ENCODE data around the gene B3GALNT2.
"Not testable (repeated sequence)": the region's sequence is repeated elsewhere in the genome, so short reads cannot be mapped to it uniquely, and the experiment has no call there.

B3GALNT2 gene

GRCh38 chr1:235504122-235504493, at the start of gene B3GALNT2:
Gene B3GALNT2, minus strand, starts transcription at chr1:235504452. Its CDS starts 200 bp downstream, at chr1:235504252.
- H3K36me3 ChIP-seq (ENCODE audit: insufficient read depth, insufficient read length, low read length) = peaks cover 4% of the 10 kb centered on the region
- no peaks in the 10 kb centered on the region for H3K4me1 ChIP-seq (ENCODE audit: insufficient read depth, insufficient read length)
- peak within 1 kb of the TSS; percentile 99 for H3K9ac ChIP-seq (ENCODE audit: insufficient read length, low read depth)
- H3K27me3 ChIP-seq (ENCODE audit: insufficient read depth, insufficient read length) = no peaks in the 10 kb centered on the region
- peak within 1 kb of the TSS; percentile 98 for H3K4me3 ChIP-seq (ENCODE audit: insufficient read length, low read depth)
- H3K9me3 ChIP-seq (ENCODE audit: insufficient read depth, low read length) = no peaks in the 10 kb centered on the region
- no peak for DNase-seq (ENCODE audit: low read depth, low spot score)
- TF ChIP-seq YY1 (IDR thresholded peaks at IDR 0.05; ENCODE audit: insufficient read depth, insufficient read length) (no peak), ZNF274 (IDR thresholded peaks at IDR 0.05; ENCODE audit: low read depth, low read length) (no peak), SUZ12 (IDR thresholded peaks at IDR 0.05; ENCODE audit: extremely low read depth, insufficient read depth, insufficient read length) (no peak)

- Histone ChIP-seq H3K4me3 (ENCODE audit: insufficient read length, low read depth) (no peak overlapping the region), H3K9me3 (ENCODE audit: insufficient read depth, low read length) (no peaks in the 10 kb centered on the region), H3K9ac (ENCODE audit: insufficient read length, low read depth) (no peak overlapping the region), H3K27me3 (ENCODE audit: insufficient read depth, insufficient read length) (peaks cover 3% of the 10 kb centered on the region), H3K36me3 (ENCODE audit: insufficient read depth, insufficient read length, low read length) (no peaks in the 10 kb centered on the region), H3K4me1 (ENCODE audit: insufficient read depth, insufficient read length) (peaks cover 2% of the 10 kb centered on the region)
- DNase-seq (ENCODE audit: low read depth, low spot score) = no peak
- TF ChIP-seq ZNF274 (IDR thresholded peaks at IDR 0.05; ENCODE audit: low read depth, low read length) = no peak
- TF ChIP-seq SUZ12 (IDR thresholded peaks at IDR 0.05; ENCODE audit: extremely low read depth, insufficient read depth, insufficient read length) = no peak
- TF ChIP-seq YY1 (IDR thresholded peaks at IDR 0.05; ENCODE audit: insufficient read depth, insufficient read length) = no peak
These were observed 48.9 kb upstream of the B3GALNT2 start for GRCh38 chr1:235553112-235553551.

- H3K36me3 ChIP-seq (ENCODE audit: insufficient read depth, insufficient read length, low read length) = no peaks in the 10 kb centered on the region
- no peaks in the 10 kb centered on the region for H3K9me3 ChIP-seq (ENCODE audit: insufficient read depth, low read length)
- H3K4me1 ChIP-seq (ENCODE audit: insufficient read depth, insufficient read length) = peaks cover 2% of the 10 kb centered on the region
- H3K27me3 ChIP-seq (ENCODE audit: insufficient read depth, insufficient read length) = peaks cover 3% of the 10 kb centered on the region
- no peak for DNase-seq (ENCODE audit: low read depth, low spot score)
- no peak overlapping the region for H3K4me3 ChIP-seq (ENCODE audit: insufficient read length, low read depth)
- H3K9ac ChIP-seq (ENCODE audit: insufficient read length, low read depth) = no peak overlapping the region
- TF ChIP-seq YY1 (IDR thresholded peaks at IDR 0.05; ENCODE audit: insufficient read depth, insufficient read length) (no peak), ZNF274 (IDR thresholded peaks at IDR 0.05; ENCODE audit: low read depth, low read length) (no peak), SUZ12 (IDR thresholded peaks at IDR 0.05; ENCODE audit: extremely low read depth, insufficient read depth, insufficient read length) (no peak)
These were observed 48.0 kb upstream of the B3GALNT2 start for GRCh38 chr1:235552146-235552716.

GRCh38 chr1:235549351-235550139, 45.3 kb upstream of the B3GALNT2 start:
- TF ChIP-seq ZNF274 (IDR thresholded peaks at IDR 0.05; ENCODE audit: low read depth, low read length) = no peak
- no peak for DNase-seq (ENCODE audit: low read depth, low spot score)
- Histone ChIP-seq H3K4me1 (ENCODE audit: insufficient read depth, insufficient read length) (peaks cover 11% of the 10 kb centered on the region), H3K4me3 (ENCODE audit: insufficient read length, low read depth) (no peak overlapping the region), H3K27me3 (ENCODE audit: insufficient read depth, insufficient read length) (peaks cover 3% of the 10 kb centered on the region), H3K9ac (ENCODE audit: insufficient read length, low read depth) (no peak overlapping the region), H3K9me3 (ENCODE audit: insufficient read depth, low read length) (no peaks in the 10 kb centered on the region), H3K36me3 (ENCODE audit: insufficient read depth, insufficient read length, low read length) (no peaks in the 10 kb centered on the region)

GRCh38 chr1:235546369-235547155, 42.3 kb upstream of the B3GALNT2 start:
- not testable (repeated sequence) for H3K27me3 ChIP-seq (ENCODE audit: insufficient read depth, insufficient read length); DNase-seq (ENCODE audit: low read depth, low spot score); H3K9me3 ChIP-seq (ENCODE audit: insufficient read depth, low read length); H3K9ac ChIP-seq (ENCODE audit: insufficient read length, low read depth); H3K4me3 ChIP-seq (ENCODE audit: insufficient read length, low read depth); H3K4me1 ChIP-seq (ENCODE audit: insufficient read depth, insufficient read length); H3K36me3 ChIP-seq (ENCODE audit: insufficient read depth, insufficient read length, low read length)

GRCh38 chr1:235545292-235545930, 41.2 kb upstream of the B3GALNT2 start:
- Histone ChIP-seq H3K9ac (ENCODE audit: insufficient read length, low read depth) (no peak overlapping the region), H3K4me3 (ENCODE audit: insufficient read length, low read depth) (no peak overlapping the region), H3K4me1 (ENCODE audit: insufficient read depth, insufficient read length) (peaks cover 9% of the 10 kb centered on the region), H3K27me3 (ENCODE audit: insufficient read depth, insufficient read length) (peaks cover 3% of the 10 kb centered on the region), H3K9me3 (ENCODE audit: insufficient read depth, low read length) (no peaks in the 10 kb centered on the region), H3K36me3 (ENCODE audit: insufficient read depth, insufficient read length, low read length) (no peaks in the 10 kb centered on the region)
- DNase-seq (ENCODE audit: low read depth, low spot score) = no peak
- no peak for TF ChIP-seq SUZ12 (IDR thresholded peaks at IDR 0.05; ENCODE audit: extremely low read depth, insufficient read depth, insufficient read length)
- no peak for TF ChIP-seq ZNF274 (IDR thresholded peaks at IDR 0.05; ENCODE audit: low read depth, low read length)
- TF ChIP-seq YY1 (IDR thresholded peaks at IDR 0.05; ENCODE audit: insufficient read depth, insufficient read length) = no peak

GRCh38 chr1:235542845-235543244, 38.6 kb upstream of the B3GALNT2 start:
- peak; percentile 52 for DNase-seq (ENCODE audit: low read depth, low spot score)
- not testable (repeated sequence) for H3K9me3 ChIP-seq (ENCODE audit: insufficient read depth, low read length); H3K4me3 ChIP-seq (ENCODE audit: insufficient read length, low read depth); H3K4me1 ChIP-seq (ENCODE audit: insufficient read depth, insufficient read length); H3K27me3 ChIP-seq (ENCODE audit: insufficient read depth, insufficient read length); H3K9ac ChIP-seq (ENCODE audit: insufficient read length, low read depth); H3K36me3 ChIP-seq (ENCODE audit: insufficient read depth, insufficient read length, low read length)

Data from NT2/D1 (cell line).